IPS-NIHi7 (cell line): ENCODE results near the gene CLN5.
A peak's percentile ranks its signal among the peaks of the same experiment; 100 is the strongest.

ENCODE experiments used
- DNase-seq: peaks from one replicate; pipeline ENCODE4 v3.0.0; 2012; ENCODE audit warnings: mixed read lengths; ENCODE audit errors: extremely low spot score

CLN5 gene

DNA sequence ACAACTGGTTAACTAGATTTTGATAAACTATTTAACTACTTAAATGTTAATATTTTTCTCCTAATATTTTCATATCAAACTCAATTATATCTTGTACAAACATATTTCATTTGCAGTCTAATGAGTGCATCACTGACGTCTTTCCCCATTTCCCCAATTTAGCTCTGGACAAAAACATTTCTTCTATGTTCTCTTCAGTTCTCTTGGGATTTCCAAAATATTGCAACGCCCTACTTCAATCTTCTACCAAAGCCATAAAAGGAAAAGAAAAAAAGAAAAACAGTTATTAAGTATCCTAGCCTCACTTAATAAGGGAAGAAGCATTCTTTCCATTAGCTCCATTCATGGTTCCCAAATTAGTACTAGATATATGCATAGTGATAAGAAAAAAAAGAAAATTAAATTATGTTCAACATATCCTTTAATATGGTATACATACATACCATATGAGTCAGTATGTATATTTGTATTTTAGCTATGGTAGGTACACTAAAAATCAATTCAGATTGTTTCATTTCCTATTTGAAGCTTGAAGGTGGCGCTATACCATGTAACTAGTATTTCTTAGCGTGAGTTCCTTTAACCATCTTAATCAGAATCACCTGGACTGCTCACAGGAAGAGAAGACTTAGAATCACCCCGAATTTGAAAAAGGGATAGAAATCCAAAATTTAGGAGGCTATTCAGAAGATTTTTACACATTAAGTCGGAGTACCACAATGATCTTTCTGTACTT lies 25.2 kb downstream of the CLN5 start:
- no peak for DNase-seq

DNA sequence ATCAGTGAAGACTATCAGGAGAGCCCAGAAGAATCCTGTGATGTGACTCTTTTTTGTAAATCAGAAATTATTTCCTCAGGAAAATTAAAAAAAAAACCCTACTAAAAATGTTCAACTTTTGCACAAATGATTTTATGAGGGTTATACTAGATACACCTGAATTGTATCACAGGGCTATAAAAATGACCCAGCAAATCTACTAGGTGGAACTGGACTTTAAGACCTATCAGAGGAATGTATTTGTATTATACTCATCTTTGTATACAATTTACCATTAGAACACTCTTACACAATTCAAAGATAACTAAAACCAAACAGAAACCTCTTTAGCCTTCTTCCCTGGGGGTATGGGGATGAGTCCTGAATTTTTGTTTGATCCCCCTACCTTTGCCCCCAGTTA lies 27.9 kb downstream of the CLN5 start:
- DNase-seq = no peak

DNA sequence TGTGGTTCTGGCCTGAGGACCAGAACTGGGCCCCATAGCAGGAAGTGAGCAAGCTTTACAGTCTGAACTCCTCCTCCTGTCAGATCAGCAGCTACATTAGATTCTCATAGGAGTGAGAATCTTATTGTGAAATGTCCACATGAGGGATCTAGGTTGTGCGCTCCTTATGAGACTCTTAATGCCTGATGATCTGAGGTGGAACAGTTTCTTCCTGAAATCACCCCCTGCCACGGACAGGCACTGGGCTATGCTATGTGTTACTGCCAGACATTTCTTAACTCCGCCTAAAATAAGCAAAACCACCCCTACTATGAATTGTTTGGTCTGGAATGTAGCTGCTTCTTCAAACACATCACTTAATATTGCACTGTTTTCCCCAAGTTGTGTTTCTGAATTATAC lies 30.5 kb downstream of the CLN5 start:
- DNase-seq = no peak

DNA sequence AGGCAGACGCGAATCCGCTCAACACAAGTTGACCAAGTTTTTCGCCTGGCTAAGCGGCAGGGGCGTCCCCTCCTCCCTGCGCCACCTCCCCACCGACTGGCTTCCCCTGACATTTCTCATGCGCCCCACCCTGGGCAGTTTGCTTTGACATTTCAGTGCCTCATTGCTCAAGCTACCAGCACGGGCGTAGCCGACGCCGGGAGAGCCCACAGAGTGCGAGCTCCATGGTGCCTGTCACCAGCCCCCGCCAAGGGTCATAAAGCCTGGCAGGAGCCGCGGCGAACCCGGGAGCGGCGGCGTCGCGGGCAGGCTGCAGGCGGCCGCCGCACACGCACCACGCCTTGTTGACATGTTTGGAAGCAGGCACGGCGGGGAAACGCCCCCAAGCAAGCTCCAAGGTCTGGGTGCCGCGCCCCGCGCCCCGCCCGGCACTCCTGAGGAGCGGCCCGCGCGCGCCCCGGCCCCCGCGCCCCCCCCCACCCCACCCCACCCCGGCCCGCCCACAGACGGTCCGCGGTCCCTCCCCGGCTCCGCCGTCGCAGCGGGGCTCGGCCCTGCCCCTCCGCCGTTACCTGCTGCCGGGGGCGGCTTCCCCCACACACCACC lies 34.5 kb downstream of the CLN5 start:
- peak; percentile 54 for DNase-seq

DNA sequence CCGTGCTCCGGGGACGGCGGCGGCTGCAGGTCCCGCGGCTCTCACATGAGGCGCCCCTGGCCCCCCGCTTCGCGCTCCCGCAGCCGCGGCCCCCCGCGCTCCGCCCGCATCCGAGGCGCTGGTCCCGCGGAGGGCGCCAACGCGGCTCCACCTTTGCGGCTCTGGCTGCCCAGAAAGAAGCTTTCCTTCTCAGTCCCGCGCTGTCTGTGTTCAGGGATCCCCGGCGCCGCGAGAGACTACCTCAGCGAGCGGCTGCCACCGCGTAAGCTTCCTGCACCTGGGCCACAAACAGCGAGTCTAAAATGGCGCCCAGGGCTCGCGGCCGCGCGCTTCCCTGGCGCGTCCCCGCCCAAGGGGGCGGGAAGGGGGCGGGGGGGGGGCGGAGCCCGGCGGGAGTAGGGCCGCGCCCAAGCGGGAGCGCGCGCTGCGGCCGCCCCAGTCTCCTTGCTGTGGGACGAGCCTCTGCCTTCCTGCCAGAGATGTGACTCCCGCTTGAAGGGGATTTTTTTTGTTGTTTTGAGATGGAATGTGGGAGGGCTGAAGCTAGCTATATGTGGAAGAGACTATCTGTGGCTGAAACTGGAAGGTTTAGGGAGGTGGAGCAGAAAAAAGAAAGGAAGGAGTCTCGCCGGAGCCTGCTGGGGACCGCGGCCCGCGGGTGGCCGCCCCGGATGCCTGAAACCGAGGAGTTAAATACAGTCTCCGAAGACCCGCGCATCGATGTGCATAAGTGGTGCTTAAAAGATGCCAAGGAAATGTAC lies 35.2 kb downstream of the CLN5 start, which contains the start of gene FBXL3:
TSS of gene FBXL3 (minus strand) at position 299 of the 761 bp plus-strand sequence. CDS start 5,299 bp downstream, outside the sequence.
- peak; percentile 94 for DNase-seq

DNA sequence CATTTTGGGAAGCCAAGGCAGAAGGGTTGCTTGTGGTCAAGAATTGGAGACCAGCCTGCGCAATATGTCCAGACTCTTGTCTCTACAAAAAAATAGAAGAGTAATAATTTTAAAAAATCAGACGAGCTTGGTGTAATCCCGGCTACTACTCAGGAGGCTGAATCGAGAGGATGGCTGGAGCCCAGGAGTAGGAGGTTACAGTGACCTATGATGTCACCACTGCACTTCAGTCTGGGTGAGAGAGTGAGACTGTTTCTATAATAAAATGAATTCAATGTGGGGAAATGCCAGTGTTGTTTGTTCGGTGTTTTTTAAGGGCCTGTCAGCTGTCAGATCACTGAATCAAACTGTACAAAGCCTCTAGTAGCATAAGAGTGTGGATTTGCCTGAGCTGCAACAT lies 36.3 kb downstream of the CLN5 start:
- DNase-seq = no peak

DNA sequence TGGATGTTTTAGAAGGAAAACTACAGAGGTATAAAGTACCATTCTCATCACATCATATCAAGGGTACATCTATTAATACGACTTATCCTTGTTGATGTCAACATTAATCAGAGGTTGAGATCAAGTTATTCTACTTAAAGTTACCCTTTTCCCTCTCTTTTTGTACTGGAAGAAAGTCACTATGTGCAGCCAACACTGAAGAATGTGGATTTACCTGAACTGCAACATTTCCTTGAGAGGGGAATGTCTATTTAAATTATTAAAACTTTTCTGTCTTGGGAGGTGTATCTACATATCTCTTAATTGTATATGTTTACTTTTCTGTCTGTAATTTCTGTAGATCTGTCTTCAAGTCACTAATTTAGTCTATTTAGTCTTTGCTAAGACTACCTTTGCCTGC lies 37.6 kb downstream of the CLN5 start:
- DNase-seq = no peak

DNA sequence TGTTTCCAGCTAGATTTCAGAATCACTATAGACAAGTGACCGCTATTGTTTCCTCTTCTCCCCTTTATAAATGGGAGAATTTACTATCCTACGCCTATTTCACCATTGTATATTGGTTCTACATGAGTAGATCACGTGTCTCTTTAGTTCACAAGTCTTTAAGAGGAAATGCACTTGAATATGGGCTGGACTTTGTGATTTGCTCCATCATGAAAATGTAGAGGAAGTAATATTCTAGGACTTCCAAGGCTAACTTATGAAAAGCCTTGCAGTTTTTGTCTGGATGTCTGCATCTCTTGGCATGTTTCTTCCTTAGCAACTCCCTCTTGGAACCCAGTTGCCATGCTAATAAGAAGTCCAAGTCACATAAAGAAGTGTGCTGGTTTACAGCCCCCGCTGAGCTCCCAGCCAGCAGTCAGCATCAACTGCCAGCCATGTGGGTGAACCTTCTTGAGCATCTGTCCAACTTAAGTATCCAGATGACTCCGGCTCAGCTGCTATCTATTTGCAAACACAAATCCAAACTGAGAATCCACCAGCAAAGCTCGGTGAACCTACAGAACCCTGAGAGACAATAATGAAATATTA lies 39.9 kb downstream of the CLN5 start:
- DNase-seq = no peak

DNA sequence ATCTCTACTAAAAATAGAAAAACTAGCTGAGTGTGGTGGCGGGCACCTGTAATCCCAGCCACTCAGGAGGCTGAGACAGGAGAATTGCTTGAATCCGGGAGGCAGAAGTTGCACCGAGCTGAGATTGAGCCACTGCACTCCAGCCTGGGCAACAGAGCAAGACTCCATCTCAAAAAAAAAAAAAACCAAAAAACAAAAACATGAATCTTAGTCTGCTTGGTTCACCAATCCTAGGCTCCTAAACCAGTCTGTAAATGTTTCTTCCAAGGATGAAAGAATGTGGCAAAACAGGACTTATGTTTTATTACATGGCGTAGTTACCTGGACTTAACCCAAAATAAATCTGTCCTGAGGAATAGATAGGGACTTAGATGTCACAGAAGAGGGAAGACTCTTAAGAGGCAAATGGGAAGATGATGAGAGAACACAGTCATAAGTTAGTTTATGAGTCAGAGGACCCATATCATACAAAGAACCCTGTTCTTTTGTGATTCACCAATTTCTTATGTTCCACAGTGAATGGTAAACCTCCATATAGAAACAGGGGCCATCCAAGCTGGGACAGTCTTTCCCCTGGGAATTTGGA lies 41.9 kb downstream of the CLN5 start:
- no peak for DNase-seq

DNA sequence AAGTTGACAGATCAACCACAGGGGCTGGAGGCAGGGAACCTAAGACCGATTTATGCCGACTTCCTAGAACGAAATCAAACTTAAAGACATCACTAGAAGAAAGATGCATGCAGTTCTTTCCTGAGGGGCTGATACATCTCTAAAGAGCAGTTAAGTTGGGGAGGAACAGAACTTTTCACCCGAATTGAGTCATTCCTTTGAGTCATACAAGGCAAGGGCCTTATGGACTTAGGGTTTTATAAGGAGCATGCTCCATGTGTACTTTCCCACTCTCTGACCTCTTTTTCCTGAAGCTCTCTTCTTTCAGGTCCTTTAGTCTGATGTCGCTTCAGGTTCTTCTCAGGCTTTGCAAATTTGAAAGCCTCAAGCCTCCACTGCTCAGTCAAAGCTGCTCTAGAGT lies 43.0 kb downstream of the CLN5 start:
- no peak for DNase-seq

DNA sequence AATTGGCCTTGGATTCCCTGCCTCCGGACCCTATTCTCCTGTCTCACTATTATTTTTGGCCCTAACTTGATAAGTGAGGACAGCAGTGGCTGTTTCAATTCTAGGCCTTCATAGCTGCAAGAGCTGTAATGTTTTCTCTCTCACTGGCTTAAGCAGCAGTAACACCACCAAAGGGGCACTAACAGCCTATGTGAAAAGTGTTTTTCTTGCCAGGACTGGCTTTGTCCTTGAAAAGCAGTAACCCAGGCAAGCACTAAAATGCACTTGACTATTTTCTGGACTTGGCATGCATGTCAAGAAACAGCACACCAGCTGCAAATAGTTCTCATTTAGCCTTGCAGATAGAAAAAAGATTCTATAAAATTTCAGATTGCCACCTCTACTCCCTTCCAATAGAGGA lies 44.4 kb downstream of the CLN5 start:
- no peak for DNase-seq

DNA sequence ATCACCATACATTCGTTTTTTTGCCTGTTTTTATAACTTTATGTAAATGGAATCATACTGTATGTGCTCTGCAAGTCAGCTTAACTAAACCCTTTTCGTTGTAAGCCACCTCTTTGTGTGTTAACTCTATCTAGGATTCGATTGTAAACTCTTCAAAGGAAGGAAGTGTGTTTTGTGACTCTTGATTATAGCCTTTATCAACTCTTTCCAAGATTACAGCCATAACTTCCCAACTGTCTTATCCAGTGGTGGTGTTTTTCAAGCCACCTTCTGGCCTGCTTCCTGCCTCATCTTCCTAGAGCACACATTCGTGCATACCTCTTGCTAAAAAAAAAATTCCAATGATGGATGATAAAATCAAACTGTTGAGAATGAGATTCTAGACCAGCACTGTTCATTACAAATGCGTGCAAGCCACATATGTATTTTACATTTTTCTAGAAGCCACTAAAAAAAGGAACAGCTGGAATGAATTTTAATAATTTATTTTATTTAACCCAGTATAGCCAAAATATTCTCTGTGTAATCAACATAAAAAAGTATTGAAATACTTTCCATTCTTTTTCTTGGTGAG lies 47.1 kb downstream of the CLN5 start:
- DNase-seq = no peak

DNA sequence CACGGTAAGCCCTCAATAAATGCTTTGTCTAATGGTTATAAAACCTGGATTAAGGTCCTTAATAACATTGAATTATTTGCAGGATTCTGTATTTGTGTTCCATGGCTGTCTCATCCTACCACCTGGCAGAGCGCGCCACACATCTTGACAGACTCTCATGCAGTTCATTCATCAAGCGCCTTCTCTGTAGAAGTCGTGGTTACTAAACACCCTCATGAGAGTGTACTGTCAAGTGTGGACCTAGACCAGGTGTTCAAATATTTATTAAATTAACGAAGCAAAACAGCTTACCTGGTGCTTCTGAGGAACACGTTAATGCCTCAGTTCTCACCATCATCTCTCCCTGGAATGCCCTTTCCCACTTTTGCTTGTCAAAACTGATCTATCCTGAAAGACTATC lies 48.2 kb downstream of the CLN5 start:
- no peak for DNase-seq

DNA sequence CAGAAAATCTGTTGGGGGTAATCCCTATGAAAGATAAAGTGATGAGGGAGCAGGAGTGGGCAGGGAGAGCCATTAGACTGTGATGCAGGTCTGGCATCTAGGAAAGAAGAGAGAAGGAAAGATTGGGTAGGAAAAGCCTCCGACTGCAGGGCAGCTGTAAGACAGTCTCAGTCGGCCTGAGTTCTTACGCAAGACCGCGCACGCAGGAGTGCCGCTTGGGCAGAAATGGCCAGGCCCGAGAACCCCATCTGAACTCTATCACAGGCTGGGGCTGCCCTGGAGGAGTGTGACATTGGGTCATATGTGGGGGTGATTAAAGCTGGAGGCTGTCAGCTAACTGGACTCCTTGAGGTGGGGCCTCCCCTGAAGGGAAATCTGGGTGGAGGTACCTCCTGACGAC lies 49.0 kb downstream of the CLN5 start:
- no peak for DNase-seq

DNA sequence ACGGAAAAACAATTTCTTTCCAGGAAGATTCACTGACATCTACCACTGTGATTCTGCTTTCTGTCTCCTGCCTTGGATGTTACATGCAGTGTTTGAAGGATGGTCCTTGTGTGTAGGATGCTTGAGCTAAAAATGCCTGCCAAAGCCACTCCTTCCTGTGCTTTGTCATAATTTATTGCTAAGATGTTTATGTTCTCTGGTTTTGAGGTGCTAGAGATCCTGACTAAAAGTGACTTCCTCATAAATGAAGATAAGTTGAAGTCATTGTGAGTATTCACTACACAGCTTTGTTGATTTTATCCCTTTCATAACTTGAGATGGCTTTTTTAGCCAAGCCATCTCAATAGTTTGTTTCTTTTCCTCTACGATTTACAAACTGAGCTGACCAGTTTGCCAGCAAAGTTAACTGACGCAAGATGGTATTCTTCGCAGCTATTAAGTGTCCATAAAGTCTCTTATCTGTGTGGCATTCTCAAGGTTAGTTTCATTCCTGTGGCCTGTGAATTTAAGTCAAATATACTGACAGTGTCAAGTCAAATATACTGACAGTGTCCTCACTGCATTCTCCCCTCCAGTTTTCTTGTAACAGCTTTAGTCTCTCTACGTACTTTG lies 50.8 kb downstream of the CLN5 start:
- DNase-seq = no peak

DNA sequence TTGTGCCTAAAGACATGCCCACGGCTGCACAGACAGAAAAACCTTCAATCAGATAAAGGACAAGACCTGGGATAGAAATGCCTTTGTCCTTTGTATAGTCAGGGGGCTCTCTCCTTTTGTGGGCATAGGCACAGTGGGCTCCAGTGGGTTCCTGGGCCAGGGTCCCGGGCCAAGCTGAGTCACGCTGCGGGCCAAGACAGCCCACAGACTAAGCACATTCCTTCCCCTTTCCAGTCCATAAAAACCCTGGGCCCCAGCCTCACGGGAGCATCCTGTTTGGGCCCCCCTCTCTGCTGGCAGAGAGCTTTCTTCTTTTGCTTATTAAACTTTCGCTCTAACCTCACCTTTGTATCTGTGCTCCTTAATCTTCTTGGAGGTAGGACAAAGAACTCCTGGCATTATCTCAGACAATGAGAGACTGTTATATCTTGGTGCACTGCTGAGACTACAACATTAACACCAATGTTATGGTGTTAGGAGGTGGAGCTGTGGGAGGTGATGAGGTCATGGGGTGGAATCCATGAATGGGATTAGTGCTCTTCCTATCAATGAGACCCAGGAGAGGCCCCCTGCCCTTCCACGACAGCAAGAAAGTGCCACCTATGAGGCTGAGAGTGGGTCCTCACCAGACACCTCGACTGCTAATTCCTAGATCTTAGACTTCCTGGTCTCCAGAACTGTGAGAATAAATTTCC lies 55.9 kb downstream of the CLN5 start:
- no peak for DNase-seq

DNA sequence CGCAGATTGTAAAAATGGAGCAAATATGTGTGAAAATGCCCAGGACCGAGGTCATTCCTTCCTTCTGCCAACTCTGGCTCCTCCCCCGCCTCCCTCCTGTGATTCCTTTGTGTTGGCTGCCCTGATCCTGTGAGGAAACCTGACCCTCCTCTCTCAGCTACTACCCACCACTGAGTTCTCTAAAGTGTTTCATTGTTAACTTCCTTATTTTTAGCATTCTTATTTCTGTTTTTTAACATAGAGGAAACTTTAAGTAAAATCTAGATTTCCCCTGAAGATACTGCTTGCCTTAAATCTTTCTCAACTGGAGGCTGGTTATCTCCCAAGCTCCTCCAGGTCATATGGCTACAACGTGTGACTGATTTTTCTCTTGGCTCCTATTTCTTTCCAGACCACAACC lies 56.8 kb downstream of the CLN5 start:
- DNase-seq = peak; percentile 64

DNA sequence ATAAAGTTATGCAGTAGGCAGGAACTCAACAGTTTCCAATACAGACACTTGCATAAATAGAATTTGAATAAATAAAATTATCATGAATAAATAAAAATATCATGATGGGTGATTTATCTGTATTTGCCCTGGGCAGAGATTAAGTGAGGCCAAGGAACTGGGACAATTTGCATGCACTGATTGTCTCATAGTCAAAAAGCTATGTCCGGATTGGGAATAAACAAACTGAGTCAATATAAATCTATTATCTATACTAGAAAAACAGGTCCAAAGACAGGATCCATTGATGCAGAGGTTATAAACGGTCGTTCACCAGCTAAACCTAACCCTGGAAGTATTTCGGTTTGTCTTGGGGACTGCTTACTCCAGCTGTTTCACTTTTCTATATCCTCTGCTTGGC lies 61.3 kb downstream of the CLN5 start:
- no peak for DNase-seq
